Subcutaneous adipose tissue (tissue), 4 donors: ENCODE data around the gene H19. TPM values are rescaled to one million over a fixed set of nuclear protein-coding genes. Genes with fewer than 3 reads are reported as not detected.

ENCODE experiments used
- CTCF ChIP-seq: fragments of 450-650 bp; IDR thresholded peaks from one replicate; pipeline ENCODE4 v1.5.1; 2016; ENCODE audit warnings: low read depth, mild to moderate bottlenecking, control low read depth, antibody characterized with exemption, moderate library complexity
- total RNA-seq, 4 donors: library from RNA; depleted of rRNA; stranded (reverse); fragments of >200 nt; gene quantifications; one replicate each; pipeline ENCODE4 v1.1.0, GENCODE V29; 2016

The H19 gene
- total RNA-seq, 4 donors from 2014 or later: 47.1 to 338 (median 137) TPM

DNA sequence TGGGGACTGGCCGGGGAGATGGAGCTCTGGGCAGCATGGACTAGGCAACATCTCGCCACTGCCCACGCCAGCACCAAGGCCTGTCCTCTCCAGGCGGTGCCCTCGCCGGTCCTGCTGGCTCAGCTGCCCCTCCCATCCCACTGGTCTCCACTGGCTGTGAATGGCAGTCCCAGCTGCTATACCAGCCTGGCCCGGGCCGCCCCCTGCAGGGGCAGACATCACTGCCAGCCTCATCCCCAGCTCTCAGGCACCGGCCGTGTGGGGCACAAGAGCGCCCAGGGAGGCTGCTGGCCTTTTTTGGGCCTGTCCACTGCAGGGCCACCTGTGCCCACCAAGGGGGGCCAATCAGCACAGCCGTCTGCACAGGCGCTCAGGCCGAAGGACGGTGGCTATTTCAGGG is 30.1 kb upstream of the H19 start:
- TF ChIP-seq CTCF: no peak

- no peak for TF ChIP-seq CTCF
Observed at GRCh38 chr11:2015025-2015424, 17.4 kb upstream of the H19 start.

DNA sequence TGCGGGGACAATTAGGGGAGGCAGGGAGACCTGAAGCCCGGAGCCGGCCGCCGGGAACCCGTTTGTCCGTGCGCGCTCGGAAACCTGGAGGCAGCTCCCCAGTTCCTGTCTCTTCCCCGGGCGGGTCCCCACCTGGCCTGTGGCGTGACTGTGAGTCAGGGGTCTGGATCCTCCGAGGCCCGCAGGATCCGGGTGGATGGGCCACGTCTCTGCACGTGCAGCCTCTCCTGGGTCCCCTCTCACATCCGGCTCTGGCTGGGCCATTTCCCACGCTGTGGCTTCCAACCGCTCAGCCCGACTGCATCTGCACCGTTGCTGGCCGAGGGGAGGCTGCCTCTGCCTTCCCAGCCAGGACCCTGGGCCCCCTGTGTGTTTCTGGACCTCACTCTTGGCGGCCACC is 14.8 kb upstream of the H19 start:
- TF ChIP-seq CTCF: no peak

DNA sequence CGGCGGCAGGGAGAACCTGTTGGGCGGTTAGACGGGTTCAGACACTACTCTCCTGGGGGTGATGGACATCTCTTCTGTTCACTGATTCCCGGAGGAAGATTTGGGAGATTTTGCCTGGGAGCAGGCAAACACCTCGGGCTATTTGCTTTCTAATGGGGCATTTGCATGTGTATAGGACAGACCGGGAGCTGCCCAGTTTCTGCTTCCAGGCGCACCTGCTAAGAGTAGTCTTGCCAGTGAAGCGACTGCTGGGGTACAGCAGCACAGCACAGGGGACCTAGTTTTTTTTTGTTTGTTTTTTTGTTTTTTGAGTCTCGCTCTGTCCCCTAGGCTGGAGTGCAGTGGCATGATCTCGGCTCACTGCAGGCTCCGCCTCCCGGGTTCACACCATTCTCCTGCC is 6.8 kb upstream of the H19 start:
- no peak for TF ChIP-seq CTCF

GRCh38 chr11:2002807-2003206 is 5.2 kb upstream of the H19 start:
- no peak for TF ChIP-seq CTCF

GRCh38 chr11:2002042-2002776 is 4.6 kb upstream of the H19 start:
- TF ChIP-seq CTCF: no peak

GRCh38 chr11:1998861-1999260 is 1.2 kb upstream of the H19 start:
- TF ChIP-seq CTCF: no peak
